Measurements from ENCODE around the gene OTOS.

GRCh38 chr2:240127191-240127750, 13.2 kb downstream of the OTOS start:
- no peak for TF ChIP-seq POLR2AphosphoS5 (IDR thresholded peaks at IDR 0.05)
- TF ChIP-seq POLR2A (IDR thresholded peaks at IDR 0.05) = no peak
